GM15510 (cell line): ENCODE results near the gene KCNA2.

Experiments used
- POLR2A ChIP-seq: IDR thresholded peaks from 3 replicates; pipeline ENCODE4 v1.6.1; 2011; ENCODE audit warnings: borderline replicate concordance; ENCODE audit not compliant: insufficient read length; ENCODE audit errors: extremely low read depth

The KCNA2 gene

DNA sequence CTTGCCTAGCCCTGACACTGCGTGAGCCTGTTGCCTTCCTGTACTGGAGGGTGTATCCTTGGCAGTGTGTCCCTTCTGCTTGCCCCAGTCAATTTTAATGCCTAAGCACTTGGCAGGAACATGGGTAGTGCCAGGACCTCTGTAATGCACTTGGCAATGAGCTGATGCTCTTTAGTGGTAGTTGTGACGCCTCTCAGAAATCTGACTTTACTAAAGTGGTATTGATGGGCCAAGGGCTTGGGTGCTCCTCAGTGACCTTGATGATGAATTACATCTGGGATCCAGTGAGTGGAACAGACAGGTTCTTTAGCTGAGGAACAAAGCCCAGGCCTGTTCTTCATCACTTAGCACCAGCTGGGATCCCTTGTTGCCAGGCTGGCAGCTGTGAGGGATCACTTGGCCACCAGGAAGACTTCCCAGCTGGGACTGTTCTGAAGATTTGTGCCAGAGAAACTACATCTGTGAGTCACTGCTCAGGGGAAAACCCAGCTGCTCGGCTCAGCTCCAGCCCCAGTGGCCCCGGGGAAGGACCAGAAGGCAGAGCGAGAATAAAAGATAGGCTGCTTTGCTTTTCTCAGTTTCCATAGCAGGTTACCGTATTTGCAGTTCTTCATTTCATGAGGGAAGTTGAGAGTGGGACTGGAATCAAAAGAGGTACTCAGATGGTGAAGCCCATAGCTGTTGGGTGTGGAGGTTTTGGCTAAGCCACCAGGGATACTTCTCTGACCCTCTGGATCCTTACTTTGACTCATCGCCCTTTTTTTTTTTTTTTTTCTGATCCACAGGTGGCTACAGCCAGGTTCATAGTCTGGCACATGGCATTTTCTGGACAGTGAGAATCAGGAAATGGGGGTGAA, 28.5 kb upstream of the KCNA2 start:
- TF ChIP-seq POLR2A, result no peak

- TF ChIP-seq POLR2A, result no peak
Measured at GRCh38 chr1:110634086-110634454, 27.9 kb upstream of the KCNA2 start.

DNA sequence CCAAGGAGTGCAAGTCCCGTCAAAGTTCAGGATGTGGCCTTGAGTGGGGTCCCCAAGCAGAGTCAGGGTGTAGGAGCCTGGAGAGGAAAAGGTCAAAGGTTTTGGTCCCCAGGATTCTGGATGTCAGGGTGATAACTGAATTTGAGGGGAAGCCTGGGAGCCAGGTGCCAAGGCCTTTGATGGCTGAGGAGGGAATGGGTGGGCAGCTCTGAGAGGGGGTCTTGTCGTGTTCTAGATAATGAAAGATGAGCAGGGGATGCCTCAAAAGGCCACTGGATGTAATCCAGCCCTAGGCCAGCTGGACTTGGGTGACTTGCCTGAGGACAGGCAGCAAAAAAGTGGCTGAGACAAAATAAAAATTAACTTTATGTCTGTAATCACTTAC, 27.5 kb upstream of the KCNA2 start:
- TF ChIP-seq POLR2A, result no peak

- no peak for TF ChIP-seq POLR2A
Measured at GRCh38 chr1:110631836-110632620, 25.9 kb upstream of the KCNA2 start.

DNA sequence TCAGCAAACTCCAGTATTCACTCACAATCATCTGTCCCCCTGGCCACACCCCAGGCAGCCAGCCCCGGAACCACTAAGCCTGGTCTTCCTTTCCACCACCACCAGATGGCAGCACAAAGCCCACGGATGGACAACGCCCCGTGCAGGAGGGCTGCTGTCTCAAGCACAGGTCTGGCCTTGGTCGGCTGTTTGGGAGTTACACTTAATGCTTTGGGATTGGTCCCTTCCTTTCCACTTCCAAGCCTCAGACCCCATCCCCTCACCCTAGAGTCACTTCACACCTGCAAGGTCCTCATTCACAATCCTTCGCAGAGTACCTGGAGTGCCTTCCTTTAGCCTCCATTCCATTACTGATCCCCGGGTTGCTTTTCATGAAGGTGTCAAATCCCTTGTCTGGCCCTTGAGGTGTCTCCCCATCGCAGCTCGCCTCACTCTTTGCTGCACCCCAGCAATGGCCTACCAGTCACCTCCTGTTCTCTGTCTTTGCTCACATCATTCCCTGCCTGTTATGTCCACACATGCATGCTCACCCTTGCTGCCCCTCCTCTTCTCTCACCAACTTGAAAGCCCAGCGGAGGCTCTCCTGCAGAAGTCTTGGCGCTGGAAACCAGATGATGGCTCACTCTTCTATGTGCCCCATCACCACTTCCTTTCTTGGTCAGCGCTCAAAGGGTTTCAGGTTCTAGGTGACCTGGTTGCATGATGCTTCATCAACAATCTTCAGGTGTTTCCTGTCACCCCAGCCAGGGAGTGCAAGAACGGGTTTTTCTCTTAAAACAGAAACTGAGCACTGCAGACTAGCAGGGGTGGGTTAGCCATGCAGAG, 24.9 kb upstream of the KCNA2 start:
- TF ChIP-seq POLR2A, result peak; percentile 25

- TF ChIP-seq POLR2A, result no peak
Measured at GRCh38 chr1:110628323-110629105, 22.4 kb upstream of the KCNA2 start.

DNA sequence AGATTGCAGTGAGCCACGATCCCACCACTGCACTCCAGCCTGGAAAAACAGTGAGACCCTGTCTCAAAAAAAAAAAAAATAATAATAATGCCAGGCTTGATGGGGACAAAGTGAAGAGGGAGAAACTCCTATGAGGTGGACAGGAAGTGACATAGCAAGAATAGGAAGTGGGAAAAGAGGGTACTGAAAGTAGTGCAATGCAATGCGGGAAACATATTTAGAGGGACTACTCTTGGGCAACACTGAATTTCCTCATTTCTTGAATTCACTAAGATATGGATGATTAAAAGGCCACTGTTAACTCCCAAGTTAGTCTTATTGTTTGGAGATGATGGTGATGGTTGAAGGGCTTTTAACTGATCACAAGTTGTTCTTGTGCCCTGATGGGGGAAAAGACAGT, 21.6 kb upstream of the KCNA2 start:
- no peak for TF ChIP-seq POLR2A

- no peak for TF ChIP-seq POLR2A
Measured at GRCh38 chr1:110626889-110627288, 20.7 kb upstream of the KCNA2 start.

DNA sequence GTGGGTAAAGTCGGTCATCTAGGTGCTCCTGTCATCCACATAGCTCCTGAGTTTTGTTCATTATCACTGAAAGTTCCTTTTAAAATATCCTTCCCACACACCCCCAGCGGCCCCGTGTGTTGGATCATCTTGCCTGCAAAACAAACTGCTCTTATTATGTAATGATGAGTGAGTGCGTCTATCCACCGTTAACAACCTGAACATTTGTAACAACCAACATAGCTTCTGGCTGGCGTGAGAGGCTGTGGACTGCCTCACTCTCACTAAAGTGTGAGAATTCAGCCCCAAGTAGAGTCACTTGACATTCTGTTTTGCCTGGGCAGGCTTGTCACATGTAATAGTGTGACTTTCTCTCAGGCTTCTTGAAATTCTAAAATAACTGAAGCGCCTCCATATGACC, 14.5 kb upstream of the KCNA2 start:
- no peak for TF ChIP-seq POLR2A

GRCh38 chr1:110620250-110620615, 14.1 kb upstream of the KCNA2 start:
- no peak for TF ChIP-seq POLR2A

DNA sequence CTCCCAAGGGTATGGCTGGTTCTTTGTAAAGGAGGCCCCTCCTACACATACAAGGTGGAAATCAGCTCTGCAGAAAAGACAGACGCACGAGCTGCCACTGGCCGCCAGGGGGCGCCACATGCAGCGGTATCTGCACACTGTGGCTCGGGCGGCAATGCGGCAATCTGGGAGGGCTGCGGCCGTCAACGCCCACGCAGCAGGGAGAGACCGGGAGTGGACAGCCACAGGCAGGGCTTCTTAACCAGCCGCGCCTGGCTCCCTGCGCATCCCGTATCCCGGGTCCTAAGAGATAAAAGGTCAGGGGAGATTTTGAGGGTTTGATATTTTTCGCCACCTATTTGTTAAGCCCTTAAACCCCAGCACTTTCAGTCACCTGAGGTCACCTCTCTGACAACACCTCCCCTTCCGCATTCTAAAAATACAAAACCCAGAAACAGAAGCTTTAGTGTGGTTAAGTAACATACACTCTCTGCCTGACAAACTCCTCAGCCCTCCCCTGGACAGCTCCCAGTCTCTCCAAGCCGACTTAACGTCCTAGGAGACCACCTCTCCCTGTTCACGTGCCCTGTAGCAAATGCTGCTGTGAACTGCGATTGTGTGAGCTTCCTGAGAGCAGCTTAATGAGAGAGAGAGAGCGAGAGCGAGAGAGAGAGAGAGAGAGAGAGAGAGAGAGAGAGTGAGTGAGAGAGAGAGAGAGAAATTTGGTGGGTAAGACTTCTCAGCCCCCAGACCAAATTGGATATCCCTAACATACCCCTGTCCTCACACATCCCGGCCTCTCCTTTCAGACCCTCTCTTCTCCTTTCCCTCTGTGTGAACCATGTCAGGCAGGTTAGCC, 13.5 kb upstream of the KCNA2 start:
- TF ChIP-seq POLR2A, result peak; percentile 14

DNA sequence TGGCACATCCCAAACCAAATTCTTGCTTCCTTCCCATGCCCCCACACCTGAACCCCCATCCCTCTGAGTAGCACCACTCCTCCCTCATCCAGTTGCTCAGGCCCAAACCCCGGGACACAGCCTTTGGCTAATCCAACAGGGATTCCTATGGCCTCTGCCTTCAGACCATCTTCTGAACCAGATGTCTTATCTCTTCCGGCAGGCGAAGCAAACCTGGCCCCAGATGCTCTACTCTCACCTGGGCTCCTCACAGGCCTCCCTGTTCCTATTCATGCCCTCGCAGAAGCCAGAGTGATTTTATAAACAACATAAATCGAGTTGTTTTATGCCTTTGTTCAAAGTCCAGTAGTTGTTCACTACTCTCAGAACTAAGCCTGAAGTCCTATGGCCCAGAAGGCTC, 12.5 kb upstream of the KCNA2 start:
- TF ChIP-seq POLR2A, result no peak

DNA sequence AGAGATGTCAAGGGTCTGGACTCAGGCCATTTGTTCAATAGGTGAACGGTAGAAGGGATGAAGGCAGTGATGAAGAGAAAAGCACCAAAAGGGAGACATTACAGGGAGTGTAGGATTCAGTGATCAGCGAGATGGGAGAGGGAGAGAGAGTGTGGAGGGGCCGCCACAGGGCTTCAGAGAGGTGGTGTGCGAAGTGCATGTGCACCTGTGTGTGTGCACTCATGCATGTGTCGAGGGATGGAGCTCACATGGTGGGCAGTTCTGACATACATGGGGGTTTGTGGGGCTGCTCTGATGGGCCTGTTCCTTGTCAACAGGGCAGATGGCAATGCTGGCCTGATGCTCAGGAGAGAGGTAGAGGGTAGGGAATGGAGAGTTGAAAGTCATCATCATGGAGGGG, 11.4 kb upstream of the KCNA2 start:
- no peak for TF ChIP-seq POLR2A

DNA sequence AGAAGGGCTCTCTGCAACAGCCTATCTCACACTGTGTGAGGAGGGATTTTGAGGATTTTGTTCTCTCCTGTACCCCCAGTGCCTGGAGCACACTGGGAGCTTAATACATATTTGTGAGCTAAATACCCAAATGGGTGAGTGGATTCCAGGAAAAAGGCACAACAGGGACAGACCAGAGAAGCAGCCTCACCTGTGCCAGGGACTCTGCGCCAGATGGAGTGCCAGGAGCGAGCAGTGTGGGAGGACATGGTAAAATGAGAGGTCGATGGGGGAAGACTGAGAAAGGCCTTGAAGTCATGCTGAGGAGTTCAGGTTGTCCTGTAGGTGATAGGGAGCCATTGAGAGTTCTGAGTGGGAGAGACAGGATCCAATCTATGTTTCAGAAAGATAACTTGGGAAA, 11.0 kb upstream of the KCNA2 start:
- TF ChIP-seq POLR2A, result no peak

- no peak for TF ChIP-seq POLR2A
Measured at GRCh38 chr1:110616587-110616986, 10.4 kb upstream of the KCNA2 start.
